ENCODE results near the gene LKAAEAR1. TPM values are rescaled to one million over a fixed set of nuclear protein-coding genes. Genes with fewer than 3 reads are reported as not detected.

Gene LKAAEAR1
- total and polyA plus RNA-seq, 9 of the 15 experiments (the other 6 are each of a cell fraction or from before 2014, with no cell fraction given), result not detected

GRCh38 chr20:64101731-64102621 lies 17.8 kb upstream of the LKAAEAR1 start:
- Histone ChIP-seq H3K27ac (ENCODE audit: extremely low read depth, low read depth, low read length) (no peak overlapping the region), H3K4me3 (peak overlapping the region; percentile 46), H3K79me2 (ENCODE audit: control insufficient read depth, insufficient read depth, low read length) (no peaks in the 10 kb centered on the region), H3K9me1 (ENCODE audit: control insufficient read depth, insufficient read depth, low read length) (peaks cover 2% of the 10 kb centered on the region), H3K36me3 (ENCODE audit: control insufficient read depth, insufficient read depth, low read length) (no peaks in the 10 kb centered on the region), H3K4me1 (replicated peaks in 1 of 2; ENCODE audit: control insufficient read depth in 2 of 2, insufficient read depth in 2 of 2, low read length in 2 of 2) (peaks cover 0 to 43% of the 10 kb centered on the region in 2 experiments; a peak in 3 of 5 replicates), H3K9me3 (replicated peaks; ENCODE audit: control insufficient read depth, insufficient read depth, low read depth, low read length) (no peaks in the 10 kb centered on the region), H2AFZ (ENCODE audit: low read depth, low read length) (peak overlapping the region; percentile 79; the same call in 1 of the 2 replicates), H4K20me1 (replicated peaks; ENCODE audit: control insufficient read depth, insufficient read depth, low read length) (peaks cover 13% of the 10 kb centered on the region), H3K4me2 (ENCODE audit: insufficient read depth, low read length) (peak overlapping the region; percentile 58), H3K27me3 (ENCODE audit: control insufficient read depth in 2 of 2, insufficient read depth in 2 of 2, low read length in 2 of 2) (peaks cover 50 to 85% of the 10 kb centered on the region in 2 experiments), H3K9ac (ENCODE audit: insufficient read depth in 1 of 2, low read depth in 2 of 2, low read length in 2 of 2) (peak overlapping the region in 1 of 2 experiments; percentile 86; a peak in 2 of 4 replicates)
- ATAC-seq (peak; percentile 96), FAIRE-seq (no peak), DNase-seq (ENCODE audit: extremely low read depth in 1 of 4, low spot score in 3 of 4) (peak; percentile 73 to 95 (median 93))
- 6% methylated on average over 12 of the region's 64 CpGs for WGBS (ENCODE audit: insufficient coverage, low coverage, missing lambda C conversion rate)
- in situ Hi-C loops (cut with MboI), result no loop called here
- intact Hi-C loops (cut with micrococcal nuclease), result no loop called here
- ChIA-PET POLR2A (interaction anchor here (0.5 kb wide), 1 partner anchor 13 kb away, joined by 3 read pairs; no protein-coding TSS in a partner anchor), CTCF (ENCODE audit: low intra/inter-chr PET ratio) (interaction anchor here (1.3 kb wide), 1 partner anchor 19 kb away, joined by 5 read pairs; no protein-coding TSS in a partner anchor)
- no TSS peak for BruUV-seq (replicated peaks)
- TF ChIP-seq ZFX (CRISPR knock-in tag; IDR thresholded peaks at IDR 0.05) (peak; percentile 29; the same call in 1 of the 2 replicates), MAFF (IDR thresholded peaks at IDR 0.05; ENCODE audit: low read length) (no peak), EP300 (IDR thresholded peaks at IDR 0.05; ENCODE audit: low read length) (no peak), ZNF518B (CRISPR knock-in tag; IDR thresholded peaks at IDR 0.05) (no peak), TAF15 (IDR thresholded peaks at IDR 0.05; ENCODE audit: low read depth, low read length) (no peak), GABPA (tag; conservative IDR thresholded peaks at IDR 0.05; ENCODE audit: low read depth) (no peak), IRF1 (CRISPR knock-in tag; IDR thresholded peaks at IDR 0.05; ENCODE audit: borderline replicate concordance) (no peak), ARID4B (CRISPR knock-in tag; IDR thresholded peaks at IDR 0.05) (no peak), BRCA1 (IDR thresholded peaks at IDR 0.05) (no peak), BRCA1 (CRISPR knock-in tag; IDR thresholded peaks at IDR 0.05) (no peak)

Measured in K562 (cell line).